HEK293 (cell line): Measurements from ENCODE around the gene ZNF334.

Source experiments
- HIC1 ChIP-seq: fragments of 450-650 bp; formaldehyde crosslinking; IDR thresholded peaks from 2 replicates; pipeline ENCODE4 v1.5.1; 2016; ENCODE audit warnings: missing biosample characterization, missing genetic modification characterization
- MEIS1 ChIP-seq: sonication (generic); formaldehyde crosslinking; IDR thresholded peaks from 2 replicates; pipeline ENCODE4 v1.8.1; 2022; ENCODE audit warnings: missing genetic modification reagents, mild to moderate bottlenecking, borderline replicate concordance
- MYNN ChIP-seq: fragments of 450-650 bp; formaldehyde crosslinking; IDR thresholded peaks from 2 replicates; pipeline ENCODE4 v1.5.1; 2016; ENCODE audit warnings: missing biosample characterization, missing genetic modification characterization, borderline replicate concordance
- ZNF580 ChIP-seq: fragments of 450-650 bp; formaldehyde crosslinking; IDR thresholded peaks from 2 replicates; pipeline ENCODE4 v1.5.1; 2016; ENCODE audit warnings: missing biosample characterization, missing genetic modification characterization
- ZXDB ChIP-seq: fragments of 450-650 bp; formaldehyde crosslinking; IDR thresholded peaks from 2 replicates; pipeline ENCODE4 v1.5.1; 2016; ENCODE audit warnings: missing biosample characterization, missing genetic modification characterization

Gene ZNF334

GRCh38 chr20:46455729-46456128, 57.6 kb downstream of the ZNF334 start (continued):
- TF ChIP-seq ZNF580 (tag by site-specific recombination) (no peak), ZXDB (tag by site-specific recombination) (no peak), MEIS1 (CRISPR knock-in tag) (no peak), HIC1 (tag by site-specific recombination) (no peak), MYNN (tag by site-specific recombination) (no peak)
